GM18858 (cell line): Measurements from ENCODE around the gene CUTA.
"Not testable (repeated sequence)": the region's sequence is repeated elsewhere in the genome, so short reads cannot be mapped to it uniquely, and the experiment has no call there.

ENCODE experiments used
- ATAC-seq: cut with Tn5 transposase; IDR thresholded peaks from one replicate; pipeline ENCODE4 v1.9.1; 2021; ENCODE audit not compliant: unreplicated experiment

The CUTA gene

GRCh38 chr6:33407132-33407718 is 10.7 kb downstream of the CUTA start:
- ATAC-seq, result no peak

GRCh38 chr6:33406126-33406525 is 11.8 kb downstream of the CUTA start:
- ATAC-seq, result no peak

- ATAC-seq, result no peak
Observed at GRCh38 chr6:33405386-33405940, 12.4 kb downstream of the CUTA start.

- ATAC-seq, result no peak
Observed at GRCh38 chr6:33404884-33405283, 13.0 kb downstream of the CUTA start.

- not testable (repeated sequence) for ATAC-seq
Observed at GRCh38 chr6:33399881-33400280, 18.0 kb downstream of the CUTA start.

GRCh38 chr6:33398601-33399000 is 19.3 kb downstream of the CUTA start:
- ATAC-seq, result not testable (repeated sequence)

GRCh38 chr6:33397541-33397940 is 20.4 kb downstream of the CUTA start:
- no peak for ATAC-seq

- no peak for ATAC-seq
Observed at GRCh38 chr6:33392979-33393378, 24.9 kb downstream of the CUTA start.

- no peak for ATAC-seq
Observed at GRCh38 chr6:33392595-33392948, 25.3 kb downstream of the CUTA start.

- no peak for ATAC-seq
Observed at GRCh38 chr6:33391922-33392594, 25.8 kb downstream of the CUTA start.

- ATAC-seq, result peak; percentile 64
Observed at GRCh38 chr6:33391278-33391921, 26.5 kb downstream of the CUTA start, which contains the start of gene KIFC1. Gene KIFC1 (plus strand): TSS chr6:33391823. CDS start chr6:33391986, 163 bp downstream.

GRCh38 chr6:33390767-33391277 is 27.1 kb downstream of the CUTA start:
- ATAC-seq, result peak; percentile 2

- no peak for ATAC-seq
Observed at GRCh38 chr6:33390173-33390572, 27.7 kb downstream of the CUTA start.

- ATAC-seq, result no peak
Observed at GRCh38 chr6:33384581-33385020, 33.3 kb downstream of the CUTA start.

GRCh38 chr6:33383427-33384185 is 34.3 kb downstream of the CUTA start:
- no peak for ATAC-seq

GRCh38 chr6:33380272-33380981 is 37.5 kb downstream of the CUTA start:
- ATAC-seq, result no peak

- not testable (repeated sequence) for ATAC-seq
Observed at GRCh38 chr6:33379184-33379583, 38.7 kb downstream of the CUTA start.

GRCh38 chr6:33377171-33377570 is 40.7 kb downstream of the CUTA start:
- ATAC-seq, result no peak

GRCh38 chr6:33375143-33375671 is 42.7 kb downstream of the CUTA start:
- ATAC-seq, result no peak
